ENCODE measurements around the gene S100A7A. TPM values are rescaled to one million over a fixed set of nuclear protein-coding genes. Genes with fewer than 3 reads are reported as not detected.
"Not testable (repeated sequence)": the region's sequence is repeated elsewhere in the genome, so short reads cannot be mapped to it uniquely, and the experiment has no call there.

Gene S100A7A
- total RNA-seq, 2 experiments from 2014 or later: not detected

DNA sequence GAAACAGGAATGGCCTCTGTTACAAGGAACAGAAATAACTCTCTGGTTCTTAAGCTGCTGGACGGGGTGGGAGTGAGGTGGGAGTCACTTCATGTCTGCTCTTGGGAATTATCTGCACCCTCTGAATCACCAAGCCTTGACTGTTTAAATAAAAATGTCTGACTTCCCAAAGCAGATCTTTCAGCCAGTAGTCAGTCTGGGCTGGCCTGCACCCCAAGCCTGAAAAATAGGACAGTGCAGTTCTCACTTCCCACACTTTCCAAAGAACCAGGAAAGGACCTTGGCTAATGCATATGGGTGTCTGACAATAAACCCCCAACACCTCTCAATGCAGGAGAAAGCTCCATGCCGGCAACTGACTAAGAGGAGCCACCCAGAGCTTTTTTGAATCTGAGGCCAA, 43.3 kb downstream of the S100A7A start:
- TF ChIP-seq, protein P1, sequence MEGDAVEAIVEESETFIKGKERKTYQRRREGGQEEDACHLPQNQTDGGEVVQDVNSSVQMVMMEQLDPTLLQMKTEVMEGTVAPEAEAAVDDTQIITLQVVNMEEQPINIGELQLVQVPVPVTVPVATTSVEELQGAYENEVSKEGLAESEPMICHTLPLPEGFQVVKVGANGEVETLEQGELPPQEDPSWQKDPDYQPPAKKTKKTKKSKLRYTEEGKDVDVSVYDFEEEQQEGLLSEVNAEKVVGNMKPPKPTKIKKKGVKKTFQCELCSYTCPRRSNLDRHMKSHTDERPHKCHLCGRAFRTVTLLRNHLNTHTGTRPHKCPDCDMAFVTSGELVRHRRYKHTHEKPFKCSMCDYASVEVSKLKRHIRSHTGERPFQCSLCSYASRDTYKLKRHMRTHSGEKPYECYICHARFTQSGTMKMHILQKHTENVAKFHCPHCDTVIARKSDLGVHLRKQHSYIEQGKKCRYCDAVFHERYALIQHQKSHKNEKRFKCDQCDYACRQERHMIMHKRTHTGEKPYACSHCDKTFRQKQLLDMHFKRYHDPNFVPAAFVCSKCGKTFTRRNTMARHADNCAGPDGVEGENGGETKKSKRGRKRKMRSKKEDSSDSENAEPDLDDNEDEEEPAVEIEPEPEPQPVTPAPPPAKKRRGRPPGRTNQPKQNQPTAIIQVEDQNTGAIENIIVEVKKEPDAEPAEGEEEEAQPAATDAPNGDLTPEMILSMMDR (IDR thresholded peaks at IDR 0.05): no peak
- ATAC-seq (ENCODE audit: poor library complexity) (no peak), DNase-seq (no peak)
- no peak overlapping the region for H3K27ac Mint-ChIP-seq
- no peaks in the 10 kb centered on the region for H3K4me1 Mint-ChIP-seq (ENCODE audit: low read depth)
- intact Hi-C loops (cut with DNase I, micrococcal nuclease): no loop called here
- peaks cover 0 to 4% of the 10 kb centered on the region in 2 experiments for H3K27me3 ChIP-seq (ENCODE audit: control insufficient read depth in 1 of 2, insufficient read depth in 2 of 2, low read length in 2 of 2)
- POLR2A ChIA-PET: no interaction called here
- H3K4me3 Mint-ChIP-seq: no peak overlapping the region
- no peaks in the 10 kb centered on the region for H3K36me3 ChIP-seq (ENCODE audit: insufficient read depth, low read length)
- H3K9me3 ChIP-seq (ENCODE audit: control insufficient read depth in 1 of 2, insufficient read depth in 1 of 2, low read length in 2 of 2): no peaks in the 10 kb centered on the region
- H3K9me3 Mint-ChIP-seq: no peaks in the 10 kb centered on the region
- H3K27ac ChIP-seq (ENCODE audit: low read depth in 1 of 2, low read length in 2 of 2): no peak overlapping the region
- H3K36me3 Mint-ChIP-seq (ENCODE audit: low read depth): no peaks in the 10 kb centered on the region
- peaks cover 50% of the 10 kb centered on the region for H3K27me3 Mint-ChIP-seq
- CTCF ChIA-PET: no interaction called here
- H3K4me1 ChIP-seq (ENCODE audit: insufficient read depth, low read length): no peaks in the 10 kb centered on the region
- H3K4me3 ChIP-seq (ENCODE audit: low read length): no peak overlapping the region

DNA sequence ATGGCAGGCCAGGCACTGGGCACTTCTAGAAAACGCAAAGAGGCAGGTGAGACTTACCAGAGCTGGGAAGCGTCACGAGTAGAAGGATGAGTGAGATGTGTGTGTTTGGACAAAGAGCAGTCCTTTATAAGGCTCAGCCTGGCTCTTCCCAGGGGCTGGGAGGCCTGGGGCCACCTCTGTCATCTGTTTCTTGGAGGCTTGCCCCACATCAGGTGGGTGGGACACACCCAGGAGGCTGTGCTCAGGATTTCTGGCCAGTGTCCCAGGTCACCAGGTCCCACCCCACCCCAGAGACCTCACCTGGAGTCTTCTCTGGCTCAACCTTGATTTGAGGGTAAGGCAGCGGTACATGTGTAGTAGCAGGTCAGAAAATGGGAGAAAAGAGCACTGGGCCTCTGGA, 44.2 kb downstream of the S100A7A start, which contains the start of gene S100A7:
S100A7 (minus strand) TSS at position 101 of the 400 bp plus-strand sequence. CDS start 1,638 bp downstream, outside the sequence.
- H3K9me3 ChIP-seq (ENCODE audit: control insufficient read depth in 1 of 2, insufficient read depth in 1 of 2, low read length in 2 of 2): no peaks in the 10 kb centered on the region
- ChIA-PET CTCF (no interaction called here), POLR2A (no interaction called here)
- H3K27ac Mint-ChIP-seq: no peak within 1 kb of the TSS
- no peak within 1 kb of the TSS for H3K4me3 ChIP-seq (ENCODE audit: low read length)
- peaks cover 1% of the 10 kb centered on the region for H3K4me1 ChIP-seq (ENCODE audit: insufficient read depth, low read length)
- DNase-seq (no peak), ATAC-seq (ENCODE audit: poor library complexity) (no peak)
- peaks cover 48% of the 10 kb centered on the region for H3K27me3 Mint-ChIP-seq
- intact Hi-C loops (cut with DNase I, micrococcal nuclease): no loop called here
- no peaks in the 10 kb centered on the region for H3K9me3 Mint-ChIP-seq
- peaks cover under 1% of the 10 kb centered on the region for H3K4me1 Mint-ChIP-seq (ENCODE audit: low read depth)
- no peaks in the 10 kb centered on the region for H3K36me3 Mint-ChIP-seq (ENCODE audit: low read depth)
- H3K27ac ChIP-seq (ENCODE audit: low read depth in 1 of 2, low read length in 2 of 2): no peak within 1 kb of the TSS
- H3K36me3 ChIP-seq (ENCODE audit: insufficient read depth, low read length): no peaks in the 10 kb centered on the region
- H3K27me3 ChIP-seq (ENCODE audit: control insufficient read depth in 1 of 2, insufficient read depth in 2 of 2, low read length in 2 of 2): peaks cover 0 to 4% of the 10 kb centered on the region in 2 experiments
- TF ChIP-seq, protein P1 (IDR thresholded peaks at IDR 0.05): no peak
- H3K4me3 Mint-ChIP-seq: no peak within 1 kb of the TSS

DNA sequence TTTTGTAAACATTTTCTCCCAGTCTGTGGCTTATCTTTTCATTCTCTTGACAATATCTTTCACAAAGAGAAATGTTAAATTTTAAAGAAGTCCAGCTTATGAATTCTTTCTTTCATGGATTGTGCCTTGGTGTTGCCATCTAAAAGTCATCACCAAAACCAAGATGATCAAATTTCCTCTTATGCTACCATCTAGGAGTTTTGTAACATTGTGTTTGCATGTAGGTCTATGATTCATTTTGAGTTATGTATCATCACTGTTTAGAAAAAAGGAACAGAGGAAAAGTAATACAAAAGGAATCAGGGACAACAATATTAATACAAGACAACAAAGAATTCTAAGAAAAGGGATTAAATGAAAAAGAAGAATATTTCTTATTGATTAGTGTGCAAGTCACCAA, 46.4 kb downstream of the S100A7A start:
- H3K9me3 Mint-ChIP-seq; H3K27ac Mint-ChIP-seq; H3K27me3 ChIP-seq (ENCODE audit: control insufficient read depth in 1 of 2, insufficient read depth in 2 of 2, low read length in 2 of 2); H3K36me3 ChIP-seq (ENCODE audit: insufficient read depth, low read length); POLR2A ChIA-PET; H3K27ac ChIP-seq (ENCODE audit: low read depth in 1 of 2, low read length in 2 of 2); H3K4me3 Mint-ChIP-seq; H3K4me1 ChIP-seq (ENCODE audit: insufficient read depth, low read length); H3K4me3 ChIP-seq (ENCODE audit: low read length); CTCF ChIA-PET; intact Hi-C loops (cut with DNase I, micrococcal nuclease); H3K4me1 Mint-ChIP-seq (ENCODE audit: low read depth); H3K9me3 ChIP-seq (ENCODE audit: control insufficient read depth in 1 of 2, insufficient read depth in 1 of 2, low read length in 2 of 2); DNase-seq; H3K36me3 Mint-ChIP-seq (ENCODE audit: low read depth); ATAC-seq (ENCODE audit: poor library complexity): not testable (repeated sequence)
- H3K27me3 Mint-ChIP-seq: peaks cover 42% of the 10 kb centered on the region

Measured in CD4-positive, alpha-beta T cell (primary cell).